Naive thymus-derived CD4-positive, alpha-beta T cell (primary cell): ENCODE data around the gene AGBL1. TPM values are rescaled to one million over a fixed set of nuclear protein-coding genes. Genes with fewer than 3 reads are reported as not detected.

Source experiments
- ATAC-seq: fragments of 150-1000 bp; cut with Tn5 transposase; 2 replicates; pipeline ENCODE4 v1.10.0; 2021; ENCODE audit warnings: mild to moderate bottlenecking, moderate library complexity
- CTCF ChIA-PET: fragments of 350-600 bp; sonication (Branson Sonifier 250); formaldehyde crosslinking; loops from one replicate; lab custom pipeline; 2021; ENCODE audit warnings: antibody characterized with exemption; lab: Charles Lee
- POLR2A ChIA-PET: fragments of 350-600 bp; sonication (Branson Sonifier 250); formaldehyde crosslinking; loops from one replicate; lab custom pipeline; 2021; ENCODE audit warnings: antibody characterized with exemption, inconsistent platforms; lab: Charles Lee
- DNase-seq, 9 donors: peaks; one replicate each; pipeline versions ENCODE4 v3.0.0 to v3.0.0-alpha.2; 2020 to 2022; ENCODE audit warnings: mixed read lengths in 1 of 9
- H3K27ac ChIP-seq: one replicate; pipeline ENCODE4 v1.7.0; 2013; ENCODE audit warnings: mild to moderate bottlenecking, low read depth, low read length, moderate library complexity
- H3K27me3 ChIP-seq, 2 donors: one replicate each; pipeline ENCODE4 v1.7.0; 2013; ENCODE audit warnings: low read length in 2 of 2, mild to moderate bottlenecking in 2 of 2, moderate library complexity in 2 of 2; ENCODE audit not compliant: control insufficient read depth in 2 of 2, insufficient read depth in 2 of 2
- H3K36me3 ChIP-seq, 3 experiments: 1 replicate in 2 of 3; 2 replicates in 1 of 3; pipeline ENCODE4 v1.7.0; 2013; ENCODE audit warnings: low read length in 3 of 3, mild to moderate bottlenecking in 3 of 3, moderate library complexity in 1 of 3; ENCODE audit not compliant: insufficient read depth in 3 of 3, control insufficient read depth in 2 of 3
- H3K4me1 ChIP-seq, 2 donors: one replicate each; pipeline ENCODE4 v1.7.0; 2013; ENCODE audit warnings: low read length in 2 of 2, mild to moderate bottlenecking in 2 of 2, moderate library complexity in 1 of 2; ENCODE audit not compliant: control insufficient read depth in 2 of 2, insufficient read depth in 2 of 2
- H3K4me3 ChIP-seq: 2 replicates; pipeline ENCODE4 v1.7.0; 2013; ENCODE audit warnings: mild to moderate bottlenecking, low read length
- H3K9me3 ChIP-seq, 3 experiments: 1 replicate in 2 of 3; 2 replicates in 1 of 3; pipeline ENCODE4 v1.7.0; 2013; ENCODE audit warnings: low read length in 3 of 3; ENCODE audit not compliant: control insufficient read depth in 2 of 3
- H3K27ac Mint-ChIP-seq, 9 donors: one replicate each; pipeline ENCODE4 v1.8.0; 2020 to 2022; ENCODE audit warnings: mixed read lengths in 9 of 9, mild to moderate bottlenecking in 8 of 9, moderate library complexity in 5 of 9, inconsistent platforms in 2 of 9
- H3K27me3 Mint-ChIP-seq, 5 donors: one replicate each; pipeline ENCODE4 v1.8.0; 2021 to 2022; ENCODE audit warnings: mixed read lengths in 5 of 5, mild to moderate bottlenecking in 1 of 5
- H3K36me3 Mint-ChIP-seq, 5 donors: one replicate each; pipeline ENCODE4 v1.8.0; 2020 to 2022; ENCODE audit warnings: mixed read lengths in 5 of 5, mild to moderate bottlenecking in 3 of 5, inconsistent platforms in 1 of 5
- H3K4me1 Mint-ChIP-seq, 7 donors: one replicate each; pipeline ENCODE4 v1.8.0; 2020 to 2022; ENCODE audit warnings: mixed read lengths in 7 of 7, mild to moderate bottlenecking in 3 of 7, inconsistent platforms in 1 of 7
- H3K4me3 Mint-ChIP-seq, 10 donors: one replicate each; pipeline ENCODE4 v1.8.0; 2020 to 2022; ENCODE audit warnings: mild to moderate bottlenecking in 10 of 10, mixed read lengths in 10 of 10, moderate library complexity in 6 of 10, inconsistent platforms in 2 of 10
- H3K9me3 Mint-ChIP-seq, 11 donors: one replicate each; pipeline ENCODE4 v1.8.0; 2020 to 2022; ENCODE audit warnings: mixed read lengths in 11 of 11, mild to moderate bottlenecking in 4 of 11, inconsistent platforms in 1 of 11, moderate library complexity in 1 of 11
- intact Hi-C, 2 donors: fragments of 100-400 bp; cut with micrococcal nuclease; formaldehyde crosslinking; loops; one replicate each; pipeline ENCODE4 v1.15.1; 2023
- polyA plus RNA-seq, 2 donors: library from polyadenylated mRNA; unstranded; fragments of 300-500 nt; fragmentation: Illumina TruSeq; gene quantifications; one replicate each; pipeline ENCODE4 v1.2.3, GENCODE V29; 2021
- total RNA-seq, 6 experiments: library from RNA in 5 of 6; stranded (reverse) in 5 of 6; gene quantifications; 1 replicate in 5 of 6; 2 replicates in 1 of 6; pipeline ENCODE4 v1.2.3 and lab custom pipeline; 2021 to 2026

Gene AGBL1
- total and polyA plus RNA-seq, 7 experiments from 2014 or later: not detected

DNA sequence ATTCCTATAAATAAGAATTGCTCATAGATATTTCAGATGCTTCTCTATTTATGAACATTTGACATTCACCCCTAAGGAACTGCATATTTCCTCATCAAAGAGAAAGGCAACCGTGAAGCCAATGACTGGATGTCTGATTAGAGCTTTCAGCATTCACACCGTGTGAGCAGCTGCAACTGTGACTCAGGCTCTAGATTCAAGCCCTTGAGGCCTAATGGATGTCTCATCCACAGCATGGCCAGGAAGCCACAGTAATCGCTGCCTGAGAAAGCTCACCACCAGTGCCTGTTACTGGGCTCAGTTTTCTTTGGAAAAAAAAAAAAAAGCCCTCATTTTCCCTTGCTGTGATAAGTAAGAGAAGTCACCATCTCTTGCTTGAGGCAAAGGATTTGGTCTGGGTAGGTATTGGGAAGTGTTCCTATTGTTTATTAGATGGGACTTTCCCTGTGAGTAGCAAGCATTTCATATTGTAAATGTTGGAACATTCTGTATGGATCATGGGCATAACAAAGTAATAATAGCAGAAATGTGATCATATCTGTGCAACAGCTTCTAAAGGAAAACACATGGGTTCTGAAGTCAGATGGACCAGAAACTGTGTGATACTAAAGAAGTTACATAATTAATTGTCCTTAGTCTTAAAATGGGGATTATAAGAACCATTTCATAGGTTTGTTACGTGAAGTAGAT is 783.7 kb downstream of the AGBL1 start:
- H3K27ac Mint-ChIP-seq: no peak overlapping the region
- no peaks in the 10 kb centered on the region for H3K4me1 Mint-ChIP-seq
- intact Hi-C loops: no loop called here
- peaks cover 0 to 6% (median 0%) of the 10 kb centered on the region in 5 donors for H3K27me3 Mint-ChIP-seq
- H3K4me3 Mint-ChIP-seq: no peak overlapping the region
- ATAC-seq (no peak), DNase-seq (no peak)
- H3K27ac ChIP-seq: no peak overlapping the region
- CTCF ChIA-PET: no interaction called here
- POLR2A ChIA-PET: no interaction called here
- H3K27me3 ChIP-seq: no peaks in the 10 kb centered on the region
- no peaks in the 10 kb centered on the region for H3K9me3 ChIP-seq
- H3K36me3 Mint-ChIP-seq: no peaks in the 10 kb centered on the region
- H3K36me3 ChIP-seq: no peaks in the 10 kb centered on the region
- H3K4me1 ChIP-seq: no peaks in the 10 kb centered on the region
- no peak overlapping the region for H3K4me3 ChIP-seq
- H3K9me3 Mint-ChIP-seq: peaks cover 0 to 3% (median 0%) of the 10 kb centered on the region in 11 donors

DNA sequence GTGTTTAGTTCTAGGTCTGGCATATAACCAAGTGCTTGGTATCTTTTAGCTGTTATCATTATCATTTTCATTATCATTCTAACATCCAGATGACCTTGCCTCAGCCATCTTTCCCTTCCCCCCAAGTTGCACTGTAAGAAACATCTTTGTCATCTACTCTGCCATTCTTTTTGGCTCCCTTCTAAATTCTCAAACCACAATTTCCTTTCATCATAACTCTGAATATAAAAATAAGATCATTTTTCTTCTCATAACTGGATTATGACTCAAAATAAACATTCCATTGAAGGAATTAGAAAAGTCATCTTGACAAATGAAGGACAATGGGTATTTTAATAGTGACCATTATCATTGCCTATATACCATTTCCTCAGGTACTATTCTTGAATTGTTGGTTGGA is 786.2 kb downstream of the AGBL1 start:
- Histone ChIP-seq H3K4me1 (no peaks in the 10 kb centered on the region), H3K4me3 (no peak overlapping the region), H3K9me3 (no peaks in the 10 kb centered on the region), H3K27me3 (no peaks in the 10 kb centered on the region), H3K36me3 (no peaks in the 10 kb centered on the region), H3K27ac (no peak overlapping the region)
- Mint-ChIP-seq H3K9me3 (peaks cover 0 to 3% (median 0%) of the 10 kb centered on the region in 11 donors), H3K4me1 (no peaks in the 10 kb centered on the region), H3K27ac (no peak overlapping the region), H3K4me3 (no peak overlapping the region), H3K36me3 (no peaks in the 10 kb centered on the region), H3K27me3 (peaks cover 0 to 10% (median 7%) of the 10 kb centered on the region in 5 donors)
- no peak for ATAC-seq
- intact Hi-C loops: no loop called here
- CTCF ChIA-PET: no interaction called here
- POLR2A ChIA-PET: no interaction called here
- no peak for DNase-seq

DNA sequence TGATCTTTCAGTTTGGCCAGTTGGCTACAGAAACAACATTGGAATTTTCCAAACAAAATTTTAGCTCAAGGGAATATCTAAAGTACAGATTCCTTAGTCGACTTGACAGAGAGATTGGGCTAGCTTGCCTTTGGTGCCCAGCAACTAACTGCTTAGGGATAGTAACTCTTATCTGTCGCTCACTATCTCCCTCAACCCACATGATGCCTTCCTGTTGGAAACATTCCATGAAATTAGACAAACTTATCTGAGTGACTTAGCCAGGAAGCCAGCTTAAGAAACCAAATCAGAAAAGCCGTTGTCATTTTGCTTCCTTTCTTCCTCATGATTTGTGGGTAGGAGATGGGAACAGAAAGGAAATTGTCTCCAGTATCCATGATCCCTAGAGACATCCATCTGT is 791.2 kb downstream of the AGBL1 start:
- no peak for ATAC-seq
- Mint-ChIP-seq H3K9me3 (peaks cover 0 to 2% (median 0%) of the 10 kb centered on the region in 11 donors), H3K27ac (no peak overlapping the region), H3K4me1 (no peaks in the 10 kb centered on the region), H3K4me3 (no peak overlapping the region), H3K36me3 (no peaks in the 10 kb centered on the region), H3K27me3 (peaks cover 0 to 20% (median 13%) of the 10 kb centered on the region in 5 donors)
- Histone ChIP-seq H3K27me3 (no peaks in the 10 kb centered on the region), H3K36me3 (no peaks in the 10 kb centered on the region), H3K4me3 (no peak overlapping the region), H3K27ac (no peak overlapping the region), H3K4me1 (no peaks in the 10 kb centered on the region), H3K9me3 (no peaks in the 10 kb centered on the region)
- intact Hi-C loops: no loop called here
- ChIA-PET CTCF (no interaction called here), POLR2A (no interaction called here)
- DNase-seq: no peak

DNA sequence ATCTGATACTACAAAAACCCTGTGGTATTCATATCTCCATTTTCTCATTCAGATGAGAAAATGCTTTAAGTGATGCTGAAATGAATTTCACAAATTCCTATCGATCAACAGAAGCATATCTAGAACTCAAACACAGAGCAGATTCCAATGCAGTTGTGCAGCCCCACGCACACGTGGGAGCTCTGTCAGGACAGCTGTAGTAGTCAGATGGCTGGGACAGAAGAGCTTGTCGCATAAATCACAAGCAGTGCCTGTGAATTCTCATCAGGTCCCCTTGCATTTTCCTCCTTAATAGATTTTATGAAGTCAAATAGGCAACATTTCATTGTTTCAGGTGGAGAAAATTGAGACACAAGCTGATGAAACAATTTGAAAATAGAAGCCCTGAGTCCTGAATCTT is 792.3 kb downstream of the AGBL1 start:
- Histone ChIP-seq H3K4me1 (no peaks in the 10 kb centered on the region), H3K27ac (no peak overlapping the region), H3K36me3 (no peaks in the 10 kb centered on the region), H3K9me3 (no peaks in the 10 kb centered on the region), H3K27me3 (no peaks in the 10 kb centered on the region), H3K4me3 (no peak overlapping the region)
- no peaks in the 10 kb centered on the region for H3K36me3 Mint-ChIP-seq
- H3K27ac Mint-ChIP-seq: no peak overlapping the region
- intact Hi-C loops: no loop called here
- no peaks in the 10 kb centered on the region for H3K9me3 Mint-ChIP-seq
- POLR2A ChIA-PET: no interaction called here
- peaks cover 0 to 20% (median 10%) of the 10 kb centered on the region in 5 donors for H3K27me3 Mint-ChIP-seq
- CTCF ChIA-PET: no interaction called here
- DNase-seq (no peak), ATAC-seq (no peak)
- H3K4me1 Mint-ChIP-seq: peaks cover 0 to under 1% (median 0%) of the 10 kb centered on the region in 7 donors
- H3K4me3 Mint-ChIP-seq: no peak overlapping the region

DNA sequence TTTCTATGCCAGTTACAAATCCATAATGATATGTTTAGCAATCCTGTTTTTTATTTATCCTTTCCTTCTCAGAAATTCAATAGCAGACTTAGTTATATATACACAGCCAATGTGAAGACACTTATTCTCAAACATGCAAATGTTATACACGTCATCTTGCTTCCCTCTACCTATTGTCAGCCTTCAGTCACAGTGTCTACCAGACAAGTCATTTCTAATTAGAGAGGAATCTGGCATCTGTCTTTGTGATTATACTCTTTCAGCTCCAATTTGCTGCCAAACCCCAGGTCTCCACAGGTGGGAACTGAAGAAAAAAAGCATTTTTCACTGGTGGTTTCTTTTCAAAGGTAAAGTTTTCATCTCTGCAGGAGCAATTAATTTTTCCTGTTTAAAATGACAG is 793.1 kb downstream of the AGBL1 start:
- H3K27me3 ChIP-seq: no peaks in the 10 kb centered on the region
- H3K36me3 ChIP-seq: no peaks in the 10 kb centered on the region
- H3K9me3 ChIP-seq: no peaks in the 10 kb centered on the region
- Mint-ChIP-seq H3K36me3 (no peaks in the 10 kb centered on the region), H3K27me3 (peaks cover 0 to 20% (median 10%) of the 10 kb centered on the region in 5 donors), H3K27ac (no peak overlapping the region), H3K4me1 (peaks cover 0 to 2% (median 0%) of the 10 kb centered on the region in 7 donors), H3K9me3 (no peaks in the 10 kb centered on the region), H3K4me3 (no peak overlapping the region)
- H3K27ac ChIP-seq: no peak overlapping the region
- ChIA-PET CTCF (no interaction called here), POLR2A (no interaction called here)
- H3K4me1 ChIP-seq: no peaks in the 10 kb centered on the region
- H3K4me3 ChIP-seq: no peak overlapping the region
- intact Hi-C loops: no loop called here
- DNase-seq (no peak), ATAC-seq (no peak)

DNA sequence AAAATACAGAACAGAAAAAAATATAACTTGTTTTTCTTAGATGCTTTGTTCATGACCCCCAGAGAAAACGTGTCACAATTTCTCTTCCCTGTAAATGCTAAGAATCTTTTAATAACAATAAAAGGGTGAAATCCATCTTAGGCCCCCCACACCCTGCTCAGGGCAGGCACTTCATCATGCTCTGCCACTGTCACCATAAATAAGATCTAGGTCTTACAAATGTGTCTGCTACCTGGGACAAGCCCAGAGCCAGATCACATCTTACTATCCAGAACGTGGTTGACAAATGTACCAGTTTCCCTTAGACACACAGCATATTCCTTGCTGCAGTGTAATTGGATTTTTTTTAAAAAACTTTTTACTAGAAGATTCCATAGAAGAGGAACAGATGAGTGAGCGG is 795.4 kb downstream of the AGBL1 start:
- no peak overlapping the region for H3K27ac Mint-ChIP-seq
- no peak overlapping the region for H3K4me3 ChIP-seq
- intact Hi-C loops: no loop called here
- H3K4me1 ChIP-seq: no peaks in the 10 kb centered on the region
- no peak for ATAC-seq
- ChIA-PET CTCF (no interaction called here), POLR2A (no interaction called here)
- no peak overlapping the region for H3K27ac ChIP-seq
- no peak overlapping the region for H3K4me3 Mint-ChIP-seq
- H3K27me3 Mint-ChIP-seq: peaks cover 0 to 11% (median 7%) of the 10 kb centered on the region in 5 donors
- no peaks in the 10 kb centered on the region for H3K36me3 Mint-ChIP-seq
- no peaks in the 10 kb centered on the region for H3K27me3 ChIP-seq
- H3K9me3 Mint-ChIP-seq: no peaks in the 10 kb centered on the region
- H3K36me3 ChIP-seq: no peaks in the 10 kb centered on the region
- H3K4me1 Mint-ChIP-seq: peaks cover 0 to 2% (median 0%) of the 10 kb centered on the region in 7 donors
- no peak for DNase-seq
- no peaks in the 10 kb centered on the region for H3K9me3 ChIP-seq

DNA sequence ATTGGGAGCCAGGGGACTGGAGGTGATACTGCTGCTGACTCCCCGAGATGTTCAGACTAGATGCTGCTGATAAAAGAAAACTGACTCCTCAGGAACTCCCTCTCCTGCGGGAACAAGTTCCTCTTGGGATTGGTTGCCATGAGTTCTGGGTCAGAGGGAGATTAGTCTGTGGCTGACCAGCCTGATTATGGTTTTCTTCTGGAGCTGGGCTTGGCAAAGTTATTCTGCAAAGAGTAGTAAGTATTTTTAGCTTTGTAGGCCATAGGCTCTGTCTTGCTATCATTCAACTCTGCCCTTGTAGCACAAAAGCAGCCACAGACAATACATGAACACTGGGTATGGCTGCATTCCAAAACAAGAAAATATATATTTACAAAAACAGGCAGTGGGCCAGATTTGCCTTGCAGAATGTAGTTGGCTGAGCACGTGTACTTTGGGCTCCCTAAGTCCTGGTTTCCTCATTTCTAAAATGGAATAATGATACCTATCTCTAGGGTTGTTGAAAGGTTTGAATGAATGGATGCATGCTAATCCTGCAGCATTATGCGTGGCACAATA is 796.8 kb downstream of the AGBL1 start:
- intact Hi-C loops: no loop called here
- H3K27me3 ChIP-seq: no peaks in the 10 kb centered on the region
- ChIA-PET POLR2A (no interaction called here), CTCF (no interaction called here)
- Mint-ChIP-seq H3K27me3 (peaks cover 0 to 5% (median 0%) of the 10 kb centered on the region in 5 donors), H3K4me3 (no peak overlapping the region), H3K9me3 (no peaks in the 10 kb centered on the region), H3K36me3 (no peaks in the 10 kb centered on the region), H3K27ac (no peak overlapping the region), H3K4me1 (peaks cover 0 to 2% (median 0%) of the 10 kb centered on the region in 7 donors)
- DNase-seq (no peak), ATAC-seq (no peak)
- no peak overlapping the region for H3K4me3 ChIP-seq
- H3K4me1 ChIP-seq: no peaks in the 10 kb centered on the region
- no peaks in the 10 kb centered on the region for H3K9me3 ChIP-seq
- no peak overlapping the region for H3K27ac ChIP-seq
- no peaks in the 10 kb centered on the region for H3K36me3 ChIP-seq
